Measurements from ENCODE around the gene CD2BP2.

Gene CD2BP2

DNA sequence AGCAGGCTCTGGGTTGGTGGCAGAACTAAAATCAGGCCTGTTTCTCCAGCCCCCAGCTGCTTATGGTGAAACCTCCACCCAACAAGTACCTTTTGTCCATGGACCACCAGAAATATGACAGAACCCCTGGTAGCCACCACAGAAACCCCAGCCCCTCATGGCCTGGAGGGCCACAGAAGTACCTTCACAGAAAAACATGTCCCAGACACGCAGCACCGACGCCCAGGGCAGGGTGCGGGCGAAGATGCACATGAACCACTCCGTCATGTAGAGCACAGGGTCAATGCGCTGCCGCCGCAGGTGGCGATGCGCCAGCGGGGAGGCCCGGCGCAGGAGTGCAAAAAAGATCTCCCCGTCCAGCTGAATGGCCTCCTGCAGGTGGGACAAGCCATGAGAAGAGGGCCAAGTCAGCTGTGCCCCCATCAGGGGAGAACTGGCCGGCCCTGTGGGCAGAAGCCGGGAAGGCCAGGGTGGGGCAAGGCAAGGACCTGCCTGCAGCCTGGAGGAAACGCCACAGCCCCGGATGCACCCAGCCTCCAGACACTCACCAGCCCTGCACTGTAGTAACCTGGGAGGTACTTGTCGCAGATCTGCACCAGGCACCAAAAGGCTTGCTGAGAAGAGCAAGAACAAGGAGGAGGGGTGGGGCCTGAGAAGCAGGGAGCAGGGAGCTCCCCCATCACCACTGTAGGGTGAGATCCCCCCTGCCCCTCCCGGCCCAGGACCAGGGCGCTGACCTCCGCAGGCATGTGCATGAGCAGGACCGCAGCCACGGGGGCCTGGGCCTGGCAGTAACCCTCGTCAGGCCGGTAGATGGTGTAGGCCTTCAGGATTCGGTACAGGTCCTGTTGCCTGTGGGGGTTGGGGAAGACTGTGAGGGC lies 4.1 kb upstream of the CD2BP2 start:
- DNase-seq = no peak
- Histone ChIP-seq H3K36me3 (peaks cover 72% of the 10 kb centered on the region), H3K27me3 (ENCODE audit: insufficient read depth, low read depth, severe bottlenecking) (no peaks in the 10 kb centered on the region), H3K4me3 (ENCODE audit: low read depth, low read length) (no peak overlapping the region), H3K27ac (no peak overlapping the region), H3K9me3 (ENCODE audit: severe bottlenecking) (no peaks in the 10 kb centered on the region)
- TF ChIP-seq, protein P1, sequence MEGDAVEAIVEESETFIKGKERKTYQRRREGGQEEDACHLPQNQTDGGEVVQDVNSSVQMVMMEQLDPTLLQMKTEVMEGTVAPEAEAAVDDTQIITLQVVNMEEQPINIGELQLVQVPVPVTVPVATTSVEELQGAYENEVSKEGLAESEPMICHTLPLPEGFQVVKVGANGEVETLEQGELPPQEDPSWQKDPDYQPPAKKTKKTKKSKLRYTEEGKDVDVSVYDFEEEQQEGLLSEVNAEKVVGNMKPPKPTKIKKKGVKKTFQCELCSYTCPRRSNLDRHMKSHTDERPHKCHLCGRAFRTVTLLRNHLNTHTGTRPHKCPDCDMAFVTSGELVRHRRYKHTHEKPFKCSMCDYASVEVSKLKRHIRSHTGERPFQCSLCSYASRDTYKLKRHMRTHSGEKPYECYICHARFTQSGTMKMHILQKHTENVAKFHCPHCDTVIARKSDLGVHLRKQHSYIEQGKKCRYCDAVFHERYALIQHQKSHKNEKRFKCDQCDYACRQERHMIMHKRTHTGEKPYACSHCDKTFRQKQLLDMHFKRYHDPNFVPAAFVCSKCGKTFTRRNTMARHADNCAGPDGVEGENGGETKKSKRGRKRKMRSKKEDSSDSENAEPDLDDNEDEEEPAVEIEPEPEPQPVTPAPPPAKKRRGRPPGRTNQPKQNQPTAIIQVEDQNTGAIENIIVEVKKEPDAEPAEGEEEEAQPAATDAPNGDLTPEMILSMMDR (IDR thresholded peaks at IDR 0.05; ENCODE audit: low read depth, low read length) = no peak

DNA sequence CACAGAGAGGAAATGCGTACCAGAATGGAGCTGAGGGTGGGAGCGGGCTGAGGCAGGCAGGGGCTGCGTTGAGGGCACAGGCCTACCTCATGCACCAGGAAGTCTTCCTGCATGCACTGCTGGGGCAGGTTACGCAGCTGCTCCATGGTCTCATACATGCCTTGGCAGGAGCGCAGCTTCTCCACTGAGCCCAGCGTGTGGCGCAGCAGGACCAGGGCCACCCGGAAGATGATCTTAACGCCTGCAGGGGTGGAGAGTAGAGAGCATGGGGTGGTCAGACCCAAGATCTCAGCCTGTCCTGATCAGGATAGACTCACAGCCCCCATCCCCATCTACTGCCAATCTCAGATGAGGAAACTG lies 3.4 kb upstream of the CD2BP2 start:
- H3K27me3 ChIP-seq (ENCODE audit: insufficient read depth, low read depth, severe bottlenecking) = no peaks in the 10 kb centered on the region
- H3K4me3 ChIP-seq (ENCODE audit: low read depth, low read length) = no peak overlapping the region
- no peak for DNase-seq
- H3K9me3 ChIP-seq (ENCODE audit: severe bottlenecking) = no peaks in the 10 kb centered on the region
- TF ChIP-seq, protein P1 (IDR thresholded peaks at IDR 0.05; ENCODE audit: low read depth, low read length) = peak; percentile 31
- no peak overlapping the region for H3K27ac ChIP-seq
- H3K36me3 ChIP-seq = peaks cover 71% of the 10 kb centered on the region

DNA sequence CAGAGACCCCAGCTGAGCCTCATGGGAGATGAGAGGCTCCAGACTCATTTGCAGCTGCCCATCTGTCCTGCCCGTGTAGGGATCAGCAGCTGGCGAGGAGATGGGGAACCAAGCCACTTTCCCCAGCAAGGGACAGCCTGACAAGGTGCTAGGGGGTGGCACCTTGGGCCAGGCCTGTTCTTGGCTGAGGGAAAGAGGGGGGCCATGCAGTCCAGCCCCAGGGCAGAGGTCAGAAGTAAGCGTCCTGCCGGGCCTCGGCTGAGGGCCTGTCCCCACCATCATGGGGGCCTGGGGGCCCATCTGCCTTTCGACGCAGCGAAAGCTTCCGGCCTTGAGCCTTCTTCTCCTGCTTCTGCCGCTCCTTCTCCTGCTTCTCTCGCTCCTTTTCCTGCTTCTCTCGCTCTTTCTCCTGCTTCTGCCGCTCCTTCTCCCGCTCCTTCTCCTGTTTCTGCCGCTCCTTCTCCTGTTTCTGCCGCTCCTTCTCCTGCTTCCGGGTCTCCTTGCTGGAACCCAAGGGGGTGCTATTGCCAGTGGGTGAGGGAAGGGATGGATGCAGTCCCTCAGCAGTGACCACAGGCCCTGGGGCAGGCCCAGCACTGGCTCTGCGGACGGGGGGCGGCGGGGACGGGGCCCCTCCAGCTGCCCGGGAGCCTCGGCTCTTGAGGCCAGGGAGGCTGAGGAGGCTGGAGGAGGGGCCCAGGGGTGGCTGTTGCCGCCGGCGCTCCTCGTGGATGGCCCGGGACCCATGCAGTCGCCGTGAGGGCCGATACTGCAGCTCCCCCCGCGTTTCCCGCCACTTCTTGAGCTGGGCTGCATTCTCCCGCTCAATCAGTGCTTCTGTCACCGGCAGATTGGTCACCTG lies 2.8 kb upstream of the CD2BP2 start:
- H3K9me3 ChIP-seq (ENCODE audit: severe bottlenecking) = no peaks in the 10 kb centered on the region

DNA sequence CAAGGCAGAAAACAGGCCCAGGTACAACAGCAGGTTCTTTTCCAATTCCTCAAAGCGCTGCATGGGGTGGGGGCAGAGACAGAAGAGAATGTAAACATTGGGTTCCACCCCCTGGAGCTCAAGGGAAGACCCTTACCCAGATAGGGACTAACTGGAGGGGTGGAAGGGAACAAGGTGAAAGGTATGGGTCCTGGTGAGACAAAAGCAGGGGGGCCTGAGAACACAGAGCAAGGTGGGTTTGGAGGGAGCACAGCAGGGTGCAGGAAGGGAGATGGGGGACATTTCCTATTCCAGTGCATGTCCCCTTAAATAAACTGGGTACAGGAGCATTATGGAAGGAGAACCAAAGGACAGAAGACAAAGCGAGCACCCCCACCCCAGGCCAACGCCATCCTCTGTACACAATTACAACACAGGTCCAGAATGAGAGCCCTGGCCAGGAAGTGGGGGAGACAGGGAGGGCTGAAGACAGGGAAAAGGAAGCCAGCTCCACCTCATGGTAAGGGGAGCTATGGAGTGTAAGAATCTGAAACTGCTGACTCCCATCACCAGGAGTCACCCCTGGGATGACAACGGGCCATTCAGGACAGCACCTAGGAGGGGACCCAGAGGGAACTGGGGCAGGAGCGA lies 2.1 kb upstream of the CD2BP2 start:
- Histone ChIP-seq H3K27ac (no peak overlapping the region), H3K4me3 (ENCODE audit: low read depth, low read length) (no peak overlapping the region), H3K27me3 (ENCODE audit: insufficient read depth, low read depth, severe bottlenecking) (no peaks in the 10 kb centered on the region), H3K9me3 (ENCODE audit: severe bottlenecking) (no peaks in the 10 kb centered on the region), H3K36me3 (peaks cover 71% of the 10 kb centered on the region)
- TF ChIP-seq, protein P1 (IDR thresholded peaks at IDR 0.05; ENCODE audit: low read depth, low read length) = no peak
- no peak for DNase-seq

More for the DNA sequence above, 2.8 kb upstream of the CD2BP2 start:
- Histone ChIP-seq H3K27me3 (ENCODE audit: insufficient read depth, low read depth, severe bottlenecking) (no peaks in the 10 kb centered on the region), H3K36me3 (peaks cover 71% of the 10 kb centered on the region), H3K4me3 (ENCODE audit: low read depth, low read length) (no peak overlapping the region), H3K27ac (no peak overlapping the region)
- TF ChIP-seq, protein P1 (IDR thresholded peaks at IDR 0.05; ENCODE audit: low read depth, low read length) = no peak
- no peak for DNase-seq

DNA sequence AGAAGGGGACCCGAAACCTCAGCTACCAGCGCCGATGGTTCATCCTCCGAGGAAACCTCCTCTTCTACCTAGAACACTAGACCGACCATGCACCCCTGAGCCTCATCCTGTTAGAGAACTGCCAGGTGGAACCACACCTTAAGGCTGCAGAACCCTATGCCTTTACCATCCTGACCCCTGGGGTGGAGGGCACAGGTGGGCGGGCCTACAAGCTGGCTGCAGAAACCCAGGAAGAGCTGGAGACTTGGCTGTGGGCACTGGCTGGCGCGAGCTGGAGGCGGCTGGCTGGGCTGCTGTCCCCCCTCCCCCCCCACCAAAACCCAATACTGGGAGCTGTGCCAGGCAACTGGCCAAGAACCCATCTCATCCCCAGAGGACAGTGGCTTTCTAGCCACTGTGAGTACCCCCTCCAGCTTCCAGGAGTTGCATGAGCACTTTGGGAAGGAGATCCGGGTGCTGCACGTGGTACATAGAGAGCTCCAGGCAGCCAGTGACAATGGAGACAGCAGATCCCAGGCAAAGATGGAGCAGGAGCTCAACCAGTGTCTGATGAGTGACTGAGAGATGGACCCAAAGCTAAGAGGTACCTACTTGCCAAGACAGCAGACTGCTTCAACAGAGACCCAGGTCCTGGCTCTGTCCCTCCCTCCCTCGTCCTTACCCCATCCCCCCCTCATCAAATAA lies 1.4 kb upstream of the CD2BP2 start:
- no peaks in the 10 kb centered on the region for H3K9me3 ChIP-seq (ENCODE audit: severe bottlenecking)

More for the DNA sequence above, 1.4 kb upstream of the CD2BP2 start:
- H3K4me3 ChIP-seq (ENCODE audit: low read depth, low read length) = peak overlapping the region; percentile 89; the same call in 1 of the 2 replicates
- peak overlapping the region; percentile 87 for H3K27ac ChIP-seq
- H3K27me3 ChIP-seq (ENCODE audit: insufficient read depth, low read depth, severe bottlenecking) = no peaks in the 10 kb centered on the region
- TF ChIP-seq, protein P1 (IDR thresholded peaks at IDR 0.05; ENCODE audit: low read depth, low read length) = no peak
- DNase-seq = no peak
- H3K36me3 ChIP-seq = peaks cover 73% of the 10 kb centered on the region
